ENCODE data around the gene GAS2L1. TPM values are rescaled to one million over a fixed set of nuclear protein-coding genes. Genes with fewer than 3 reads are reported as not detected.

The GAS2L1 gene
- polyA plus RNA-seq, 2 of the 4 experiments (the other 2 are of a cell fraction) = 7.6 to 17.2 TPM

GRCh38 chr22:29320546-29320945, 14.1 kb downstream of the GAS2L1 start:
- ChIA-PET POLR2A (interaction anchor here (0.7 kb wide), 1 partner anchor 216 kb away, joined by 3 read pairs; no protein-coding TSS in a partner anchor), CTCF (interaction anchor here (2.6 to 3.7 kb wide), 3 partner anchors 9 to 39 kb away, joined by 11 to 16 read pairs (median 13); partner anchors contain the start of gene GAS2L1)
- no peak for TF ChIP-seq EHF (CRISPR knock-in tag; IDR thresholded peaks at IDR 0.05)
- 0 out of 3 replicates have a peak, but pooled peaks have one; percentile 13 for TF ChIP-seq CTCF (IDR thresholded peaks at IDR 0.05)
- no peak overlapping the region for H3K4me3 ChIP-seq
- ATAC-seq = peak; percentile 71 to 86; a peak in 4 of 6 replicates
- DNase-seq (ENCODE audit: low read depth in 1 of 2, low spot score in 1 of 2) = no peak
- H3K27ac ChIP-seq = no peak overlapping the region
- H3K4me1 ChIP-seq = no peaks in the 10 kb centered on the region
- FAIRE-seq = no peak
- WGBS (ENCODE audit: missing lambda C conversion rate) = 44% methylated on average over 1 of the region's 1 CpG
- no peak overlapping the region for H3K4me2 ChIP-seq
- no peaks in the 10 kb centered on the region for H3K9me3 ChIP-seq

- FAIRE-seq = no peak
- no peak for DNase-seq (ENCODE audit: low read depth in 1 of 2, low spot score in 1 of 2)
- ATAC-seq = no peak
- Histone ChIP-seq H3K4me2 (no peak overlapping the region), H3K4me3 (no peak overlapping the region), H3K27ac (no peak overlapping the region), H3K4me1 (no peaks in the 10 kb centered on the region), H3K9me3 (no peaks in the 10 kb centered on the region)
- no peak for TF ChIP-seq CBX8 (IDR thresholded peaks at IDR 0.05)
- TF ChIP-seq CHD4 (IDR thresholded peaks at IDR 0.05; ENCODE audit: borderline replicate concordance) = no peak
- no peak for TF ChIP-seq RCOR1 (IDR thresholded peaks at IDR 0.05; ENCODE audit: low read depth, low read length)
- TF ChIP-seq HDAC2 (IDR thresholded peaks at IDR 0.05) = no peak
- TF ChIP-seq BCL3 (IDR thresholded peaks at IDR 0.05) = no peak
- no peak for TF ChIP-seq HEYL (CRISPR knock-in tag; IDR thresholded peaks at IDR 0.05)
- ChIA-PET POLR2A (no interaction called here), CTCF (interaction anchor here (2.0 kb wide), 1 partner anchor 10 kb away, joined by 7 read pairs; no protein-coding TSS in a partner anchor)
Observed at GRCh38 chr22:29323641-29324040, 17.2 kb downstream of the GAS2L1 start.

GRCh38 chr22:29325356-29325755, 18.9 kb downstream of the GAS2L1 start:
- WGBS (ENCODE audit: missing lambda C conversion rate) = 90% methylated on average over 8 of the region's 8 CpGs
- TF ChIP-seq POLR2A (IDR thresholded peaks at IDR 0.05; ENCODE audit: low read length) (no peak), SREBF2 (IDR thresholded peaks at IDR 0.05) (no peak), HOXB13 (CRISPR knock-in tag; IDR thresholded peaks at IDR 0.05; ENCODE audit: low read depth) (no peak), HOXB5 (CRISPR knock-in tag; IDR thresholded peaks at IDR 0.05) (no peak), EHF (CRISPR knock-in tag; IDR thresholded peaks at IDR 0.05) (no peak), JUN (IDR thresholded peaks at IDR 0.05) (no peak), ATOH8 (CRISPR knock-in tag; IDR thresholded peaks at IDR 0.05; ENCODE audit: low read depth) (no peak), NPAS2 (CRISPR knock-in tag; IDR thresholded peaks at IDR 0.05; ENCODE audit: borderline replicate concordance) (no peak), NR3C1 (IDR thresholded peaks at IDR 0.05) (no peak), TFCP2L1 (CRISPR knock-in tag; IDR thresholded peaks at IDR 0.05) (no peak), CTCF (IDR thresholded peaks at IDR 0.05) (no peak), KDM1A (IDR thresholded peaks at IDR 0.05; ENCODE audit: low read depth) (no peak), REST (IDR thresholded peaks at IDR 0.05) (no peak), JUNB (IDR thresholded peaks at IDR 0.05) (no peak), CEBPB (IDR thresholded peaks at IDR 0.05) (no peak), MAFK (IDR thresholded peaks at IDR 0.05; ENCODE audit: partially characterized antibody) (no peak), ESRRA (IDR thresholded peaks at IDR 0.05; ENCODE audit: borderline replicate concordance, low read length) (no peak), CBX8 (IDR thresholded peaks at IDR 0.05) (no peak), RFX5 (IDR thresholded peaks at IDR 0.05) (no peak), USF2 (IDR thresholded peaks at IDR 0.05) (no peak)
- Histone ChIP-seq H3K9me3 (no peaks in the 10 kb centered on the region), H3K4me1 (no peaks in the 10 kb centered on the region), H3K27ac (no peak overlapping the region), H3K4me3 (no peak overlapping the region), H3K4me2 (no peak overlapping the region)
- ChIA-PET POLR2A (no interaction called here), CTCF (interaction anchor here (1.5 to 1.7 kb wide), 2 partner anchors 8 to 34 kb away, joined by 5 to 6 read pairs; no protein-coding TSS in a partner anchor)
- FAIRE-seq (no peak), DNase-seq (ENCODE audit: low read depth in 1 of 2, low spot score in 1 of 2) (no peak), ATAC-seq (no peak)

All from A549 (cell line).